DOHH2 (cell line): Measurements from ENCODE around the gene AKAP7.

ENCODE experiments used
- H3F3A ChIP-seq: fragments of 200-600 bp; sonication (generic), shearing (Covaris generic); 2 replicates; pipeline ENCODE4 v1.6.0; 2016; ENCODE audit warnings: antibody characterized with exemption, mild to moderate bottlenecking; ENCODE audit not compliant: control insufficient read depth, insufficient read depth
- H3K27ac ChIP-seq: fragments of 200-600 bp; sonication (generic); 2 replicates; pipeline ENCODE4 v1.5.1; 2014; ENCODE audit warnings: low read depth, mild to moderate bottlenecking, low read length, moderate library complexity
- H3K27me3 ChIP-seq: fragments of 200-600 bp; sonication (generic); 2 replicates; pipeline ENCODE4 v1.6.1; 2014; ENCODE audit warnings: mild to moderate bottlenecking, low read length, mixed read lengths; ENCODE audit not compliant: control insufficient read depth
- H3K36me3 ChIP-seq: fragments of 200-600 bp; sonication (generic); 2 replicates; pipeline ENCODE4 v1.6.1; 2014; ENCODE audit warnings: mild to moderate bottlenecking, low read length, moderate library complexity, mixed read lengths; ENCODE audit not compliant: control insufficient read depth
- H3K4me1 ChIP-seq: fragments of 200-600 bp; sonication (generic); 2 replicates; pipeline ENCODE4 v1.6.1; 2014; ENCODE audit warnings: mild to moderate bottlenecking, low read length, mixed read lengths; ENCODE audit not compliant: control insufficient read depth
- H3K4me2 ChIP-seq: fragments of 200-600 bp; sonication (generic); 2 replicates; pipeline ENCODE4 v1.6.0; 2014; ENCODE audit warnings: mild to moderate bottlenecking, low read length, moderate library complexity
- H3K4me3 ChIP-seq: fragments of 200-600 bp; sonication (generic); 2 replicates; pipeline ENCODE4 v1.5.1; 2014; ENCODE audit warnings: mild to moderate bottlenecking, low read length, mixed read lengths
- H3K79me2 ChIP-seq: fragments of 200-600 bp; sonication (generic); 2 replicates; pipeline ENCODE4 v1.6.1; 2014; ENCODE audit warnings: mild to moderate bottlenecking, low read length, mixed read lengths; ENCODE audit not compliant: control insufficient read depth
- H3K9me2 ChIP-seq: fragments of 200-600 bp; sonication (generic); replicated peaks from 2 replicates; pipeline ENCODE4 v1.6.1; 2014; ENCODE audit warnings: mild to moderate bottlenecking, low read length, mixed read lengths; ENCODE audit not compliant: control insufficient read depth
- H3K9me3 ChIP-seq: fragments of 200-600 bp; sonication (generic); 2 replicates; pipeline ENCODE4 v1.6.1; 2014; ENCODE audit warnings: antibody characterized with exemption, low read length, mixed read lengths; ENCODE audit not compliant: control insufficient read depth, insufficient read depth
- H4K20me1 ChIP-seq: fragments of 200-600 bp; sonication (generic); 2 replicates; pipeline ENCODE4 v1.6.0; 2014; ENCODE audit warnings: low read depth, mild to moderate bottlenecking, antibody characterized with exemption, low read length, moderate library complexity; ENCODE audit not compliant: control insufficient read depth, insufficient read depth
- CTCF ChIP-seq: fragments of 200-600 bp; sonication (generic); IDR thresholded peaks from one replicate; pipeline ENCODE4 v1.5.1; 2014; ENCODE audit warnings: antibody characterized with exemption, mild to moderate bottlenecking, low read depth, low read length; ENCODE audit not compliant: poor library complexity, severe bottlenecking
- EZH2phosphoT487 ChIP-seq: fragments of 200-600 bp; sonication (generic); IDR thresholded peaks from 2 replicates; pipeline ENCODE4 v1.6.1; 2017; ENCODE audit warnings: borderline replicate concordance, mild to moderate bottlenecking, antibody characterized with exemption, low read length, moderate library complexity, mixed read lengths

Gene AKAP7

GRCh38 chr6:131096786-131097185, 38.5 kb upstream of the AKAP7 start:
- Histone ChIP-seq H3K27me3 (no peaks in the 10 kb centered on the region), H3K79me2 (no peaks in the 10 kb centered on the region), H3F3A (no peaks in the 10 kb centered on the region), H3K9me3 (no peaks in the 10 kb centered on the region; the same call in 1 of the 2 replicates), H3K36me3 (no peaks in the 10 kb centered on the region), H3K4me2 (no peak overlapping the region), H4K20me1 (no peaks in the 10 kb centered on the region), H3K4me3 (no peak overlapping the region), H3K9me2 (no peaks in the 10 kb centered on the region), H3K27ac (no peak overlapping the region), H3K4me1 (no peaks in the 10 kb centered on the region)
- no peak for TF ChIP-seq CTCF
- no peak for TF ChIP-seq EZH2phosphoT487

DNA sequence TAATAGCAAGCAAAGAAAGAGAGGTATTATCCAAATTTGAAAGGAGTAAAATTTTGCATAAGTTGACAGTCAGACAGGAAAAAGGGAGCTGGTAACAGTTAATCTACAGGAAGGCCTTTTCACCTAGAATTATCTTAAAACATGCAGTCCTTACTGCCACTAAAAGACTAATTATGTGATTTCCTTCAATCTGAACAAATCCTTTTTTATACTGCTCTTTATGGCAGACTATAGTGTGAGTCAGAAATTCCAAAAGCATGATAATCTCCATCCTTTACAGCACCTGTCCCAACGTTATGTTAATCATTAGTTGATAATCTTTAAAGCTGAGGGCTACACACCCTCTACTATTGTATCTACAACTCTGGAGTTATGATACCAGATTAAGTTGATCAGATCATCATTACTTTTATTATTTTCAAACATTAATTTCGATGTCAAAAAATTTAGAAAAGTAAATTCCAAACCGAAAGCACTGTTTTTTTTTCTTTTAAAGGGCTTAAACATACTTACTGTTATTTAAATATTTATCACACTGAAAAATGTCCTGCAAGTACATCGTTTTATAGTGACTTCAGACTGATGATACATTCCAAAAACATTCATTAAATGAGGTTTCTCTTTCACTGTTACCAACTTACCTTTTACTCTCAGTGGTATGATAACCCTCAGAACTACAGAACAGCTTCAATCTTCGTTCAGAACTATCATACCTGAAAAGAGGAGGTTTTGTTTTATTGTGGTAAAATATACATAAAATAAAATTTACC, 33.2 kb upstream of the AKAP7 start:
- no peaks in the 10 kb centered on the region for H3K9me2 ChIP-seq
- no peak overlapping the region for H3K4me2 ChIP-seq
- H3K79me2 ChIP-seq = no peaks in the 10 kb centered on the region
- no peak overlapping the region for H3K4me3 ChIP-seq
- H3K36me3 ChIP-seq = no peaks in the 10 kb centered on the region
- H3K27ac ChIP-seq = no peak overlapping the region
- no peaks in the 10 kb centered on the region for H3K9me3 ChIP-seq
- H3K4me1 ChIP-seq = no peaks in the 10 kb centered on the region
- TF ChIP-seq EZH2phosphoT487 (no peak), CTCF (no peak)
- H4K20me1 ChIP-seq = no peaks in the 10 kb centered on the region
- H3F3A ChIP-seq = no peaks in the 10 kb centered on the region
- no peaks in the 10 kb centered on the region for H3K27me3 ChIP-seq

GRCh38 chr6:131103296-131103695, 32.0 kb upstream of the AKAP7 start:
- Histone ChIP-seq H3K27ac (no peak overlapping the region), H3K27me3 (no peaks in the 10 kb centered on the region), H3F3A (no peaks in the 10 kb centered on the region), H4K20me1 (no peaks in the 10 kb centered on the region), H3K4me1 (peaks cover 6% of the 10 kb centered on the region), H3K4me3 (no peak overlapping the region), H3K36me3 (no peaks in the 10 kb centered on the region), H3K79me2 (no peaks in the 10 kb centered on the region), H3K9me3 (no peaks in the 10 kb centered on the region), H3K4me2 (no peak overlapping the region), H3K9me2 (no peaks in the 10 kb centered on the region)
- no peak for TF ChIP-seq EZH2phosphoT487
- no peak for TF ChIP-seq CTCF
